ENCODE data around the gene XYLT2. TPM values are rescaled to one million over a fixed set of nuclear protein-coding genes. Genes with fewer than 3 reads are reported as not detected.

Gene XYLT2
- total RNA-seq, 2 experiments from 2014 or later, result 21.1 to 21.8 TPM

DNA sequence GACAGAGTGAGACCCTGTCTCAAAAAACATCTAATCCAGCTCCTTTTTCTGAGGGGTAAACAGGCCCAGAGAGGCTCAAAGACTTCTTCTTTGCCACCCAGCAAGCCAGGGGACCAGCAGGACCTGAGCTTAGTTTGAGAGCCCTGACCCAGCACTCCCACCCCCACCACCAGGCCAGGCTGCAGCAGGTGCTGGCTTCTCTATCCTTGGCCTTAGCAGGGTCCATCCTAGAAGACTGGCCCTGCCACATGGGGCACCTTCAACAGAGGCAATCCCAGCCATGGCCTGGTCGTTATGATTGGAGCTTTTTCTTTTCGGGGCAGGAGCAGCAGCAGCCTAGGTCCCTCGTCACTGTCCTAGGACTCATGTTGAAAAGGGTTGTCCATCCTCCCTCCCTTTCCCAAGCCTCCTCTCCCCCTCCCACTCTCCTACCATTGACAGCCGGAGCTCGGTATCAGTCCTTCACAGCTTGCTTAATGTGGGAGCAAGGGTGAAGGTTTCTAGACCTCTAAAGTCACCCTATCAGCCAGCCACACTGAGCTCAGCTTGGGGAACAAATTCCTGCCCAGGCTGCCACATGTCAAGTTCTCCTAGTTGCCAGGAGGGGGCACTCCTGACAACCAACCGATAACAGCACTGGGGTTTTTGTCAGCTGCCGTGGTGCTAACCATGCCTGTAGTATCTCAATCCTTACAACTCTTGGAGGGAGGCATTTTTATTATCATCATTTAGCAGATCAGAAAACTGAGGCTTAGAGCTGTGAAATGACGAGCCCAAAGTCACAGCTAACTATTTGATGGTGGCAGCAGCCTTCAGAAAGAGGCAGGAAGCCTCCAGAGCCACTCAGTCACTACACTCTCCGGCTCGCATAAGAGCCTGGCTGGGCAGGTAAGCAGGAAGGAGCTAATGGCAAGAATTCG, 15.9 kb downstream of the XYLT2 start:
- H3K36me3 Mint-ChIP-seq (ENCODE audit: low read depth), result peaks cover 9% of the 10 kb centered on the region
- CTCF ChIA-PET, result interaction anchor here (0.6 to 5.6 kb wide), 26 partner anchors 10 to 200 kb away, joined by 3 to 56 read pairs (median 4); partner anchors contain the start of genes EME1, LRRC59, MRPL27 and RSAD1
- peak; percentile 78 for DNase-seq
- no peaks in the 10 kb centered on the region for H3K9me3 Mint-ChIP-seq
- H3K27me3 Mint-ChIP-seq (ENCODE audit: low read depth), result no peaks in the 10 kb centered on the region
- H3K4me1 Mint-ChIP-seq (ENCODE audit: low read depth), result peaks cover 9% of the 10 kb centered on the region
- intact Hi-C loops (cut with micrococcal nuclease), result loop anchor here (1.0 to 5.0 kb wide), 4 partner anchors 10 to 117 kb away; partner anchors contain the start of genes LRRC59 and XYLT2
- H3K4me3 Mint-ChIP-seq, result no peak overlapping the region
- peak overlapping the region; percentile 84 for H3K27ac Mint-ChIP-seq

DNA sequence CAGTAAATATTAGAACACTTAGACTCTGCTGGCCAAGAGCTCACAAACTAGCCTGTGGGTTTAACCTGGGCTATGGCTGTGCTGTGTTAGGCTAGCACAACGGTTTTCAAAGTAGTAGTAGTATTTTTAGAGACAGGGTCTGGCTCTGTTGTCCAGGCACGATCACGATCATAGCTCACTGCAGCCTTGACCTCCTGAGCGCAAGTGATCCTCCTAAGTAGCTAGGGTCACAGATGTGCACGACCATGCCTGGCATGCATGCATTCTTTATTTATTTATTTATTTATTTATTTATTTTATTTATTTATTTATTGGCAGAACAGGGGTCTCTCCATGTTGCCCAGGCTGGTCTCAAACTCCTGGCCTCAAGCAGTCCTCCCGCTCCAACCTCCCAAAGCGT, 16.7 kb downstream of the XYLT2 start:
- intact Hi-C loops (cut with micrococcal nuclease), result loop anchor here (1.0 to 5.0 kb wide), 4 partner anchors 10 to 117 kb away; partner anchors contain the start of genes LRRC59 and XYLT2
- Mint-ChIP-seq H3K4me1 (ENCODE audit: low read depth) (peaks cover 9% of the 10 kb centered on the region), H3K36me3 (ENCODE audit: low read depth) (peaks cover 10% of the 10 kb centered on the region), H3K4me3 (no peak overlapping the region), H3K9me3 (no peaks in the 10 kb centered on the region), H3K27me3 (ENCODE audit: low read depth) (no peaks in the 10 kb centered on the region), H3K27ac (peak overlapping the region; percentile 84)
- peak; percentile 1 for DNase-seq
- CTCF ChIA-PET, result interaction anchor here (0.6 to 5.6 kb wide), 22 partner anchors 10 to 197 kb away, joined by 3 to 56 read pairs (median 6); partner anchors contain the start of genes EME1, LRRC59, MRPL27 and RSAD1

DNA sequence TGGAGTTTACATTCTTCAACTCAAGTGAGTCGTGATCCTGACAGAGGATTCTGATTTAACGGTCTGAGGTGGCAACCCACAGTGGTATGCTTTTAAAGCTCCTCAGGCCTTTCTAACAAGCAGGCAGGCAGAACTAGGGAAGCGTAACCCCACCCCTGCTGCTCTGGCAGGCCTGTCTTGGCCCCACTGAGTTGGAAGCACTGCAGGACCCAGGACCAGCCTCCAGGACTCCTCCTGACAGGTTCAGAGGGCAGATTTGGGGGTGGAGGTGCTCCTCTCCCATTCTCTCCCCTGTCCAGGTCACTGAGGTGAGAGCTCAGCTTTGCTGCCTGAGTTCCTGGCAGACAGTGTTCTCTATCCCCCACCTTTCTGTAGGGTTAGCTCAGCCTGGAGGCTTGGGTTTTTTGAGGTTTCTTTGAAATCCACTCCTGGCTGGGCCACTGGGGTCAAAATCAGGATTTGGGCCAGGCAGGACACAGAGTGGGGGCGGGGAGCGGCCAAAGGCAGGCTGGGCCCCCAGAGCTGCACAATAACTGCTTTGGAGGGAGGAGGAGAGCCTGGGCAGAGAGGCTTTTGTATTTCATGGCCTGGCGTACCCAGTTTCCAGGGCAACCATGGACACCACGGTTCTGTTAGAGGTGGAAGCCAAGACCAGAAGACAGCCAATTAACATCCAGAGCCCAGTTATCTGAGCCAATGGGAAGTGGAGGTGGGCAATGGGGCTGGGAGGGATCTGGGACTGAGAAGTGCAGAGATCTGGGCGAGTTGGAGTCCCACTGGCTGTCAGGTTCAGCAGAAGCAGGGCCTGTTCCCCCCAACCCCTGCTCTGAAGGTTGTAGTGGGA, 17.5 kb downstream of the XYLT2 start:
- intact Hi-C loops (cut with micrococcal nuclease), result loop anchor here (5.0 kb wide), 1 partner anchor 34 kb away; the partner anchor contains the start of gene LRRC59
- CTCF ChIA-PET, result interaction anchor here (0.6 to 5.6 kb wide), 11 partner anchors 9 to 225 kb away, joined by 3 to 56 read pairs (median 10); partner anchors contain the start of genes EME1, LRRC59, MRPL27 and RSAD1
- H3K27me3 Mint-ChIP-seq (ENCODE audit: low read depth), result no peaks in the 10 kb centered on the region
- no peak overlapping the region for H3K27ac Mint-ChIP-seq
- DNase-seq, result peak; percentile 3
- peaks cover 15% of the 10 kb centered on the region for H3K36me3 Mint-ChIP-seq (ENCODE audit: low read depth)
- peaks cover 9% of the 10 kb centered on the region for H3K4me1 Mint-ChIP-seq (ENCODE audit: low read depth)
- H3K9me3 Mint-ChIP-seq, result no peaks in the 10 kb centered on the region
- no peak overlapping the region for H3K4me3 Mint-ChIP-seq

DNA sequence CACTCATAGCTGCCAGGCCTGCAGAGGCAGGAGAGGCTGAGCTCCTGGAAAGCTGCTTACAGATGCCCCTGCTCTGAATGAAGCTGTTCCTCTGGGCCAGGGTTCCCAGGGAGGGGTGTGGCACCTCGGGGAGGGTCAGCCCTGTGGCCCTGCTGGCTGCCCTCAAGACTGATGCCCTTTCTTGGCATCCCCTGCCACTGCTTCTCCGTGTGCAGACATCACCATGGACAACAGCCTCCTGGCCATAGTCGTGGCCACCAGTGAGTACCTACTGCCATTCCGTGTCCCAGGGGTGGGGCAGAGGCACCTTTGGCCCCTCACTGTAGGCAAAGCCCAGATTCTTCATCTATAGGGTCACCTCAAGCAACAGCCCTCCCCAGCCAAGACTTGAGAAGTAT, 18.1 kb downstream of the XYLT2 start:
- no peak for DNase-seq
- no peak overlapping the region for H3K27ac Mint-ChIP-seq
- no peak overlapping the region for H3K4me3 Mint-ChIP-seq
- H3K9me3 Mint-ChIP-seq, result no peaks in the 10 kb centered on the region
- H3K36me3 Mint-ChIP-seq (ENCODE audit: low read depth), result peaks cover 14% of the 10 kb centered on the region
- CTCF ChIA-PET, result interaction anchor here (4.0 to 5.6 kb wide), 3 partner anchors 9 to 33 kb away, joined by 34 to 56 read pairs (median 44); partner anchors contain the start of genes EME1, LRRC59, MRPL27 and XYLT2
- peaks cover 9% of the 10 kb centered on the region for H3K4me1 Mint-ChIP-seq (ENCODE audit: low read depth)
- intact Hi-C loops (cut with micrococcal nuclease), result loop anchor here (5.0 kb wide), 1 partner anchor 33 kb away; the partner anchor contains the start of gene LRRC59
- H3K27me3 Mint-ChIP-seq (ENCODE audit: low read depth), result no peaks in the 10 kb centered on the region

DNA sequence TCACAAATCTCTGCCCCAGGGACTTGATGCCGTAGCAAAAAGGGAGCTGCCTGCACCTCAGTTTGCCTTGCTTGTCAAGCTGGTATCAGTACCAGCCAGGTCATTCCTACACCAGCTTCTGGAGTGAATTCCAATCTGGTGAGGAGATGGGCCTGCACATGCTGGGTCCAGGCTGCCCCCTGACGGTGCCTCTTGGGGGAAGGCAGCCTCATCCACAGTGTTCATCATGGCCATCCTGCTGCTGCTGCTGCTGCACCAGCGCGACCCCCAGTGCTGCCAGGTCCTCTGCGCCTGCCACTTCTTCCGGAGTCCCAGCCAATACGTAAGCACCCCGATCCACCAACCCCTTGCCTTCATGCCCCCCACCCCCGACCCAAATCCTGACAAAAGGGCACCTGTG, 18.8 kb downstream of the XYLT2 start:
- Mint-ChIP-seq H3K27me3 (ENCODE audit: low read depth) (no peaks in the 10 kb centered on the region), H3K27ac (no peak overlapping the region), H3K4me1 (ENCODE audit: low read depth) (peaks cover 9% of the 10 kb centered on the region), H3K36me3 (ENCODE audit: low read depth) (peaks cover 12% of the 10 kb centered on the region), H3K9me3 (no peaks in the 10 kb centered on the region), H3K4me3 (no peak overlapping the region)
- intact Hi-C loops (cut with micrococcal nuclease), result loop anchor here (5.0 kb wide), 1 partner anchor 33 kb away; the partner anchor contains the start of gene LRRC59
- DNase-seq, result no peak
- CTCF ChIA-PET, result interaction anchor here (4.0 to 5.6 kb wide), 2 partner anchors 8 to 33 kb away, joined by 44 to 56 read pairs; partner anchors contain the start of genes EME1, LRRC59 and MRPL27

DNA sequence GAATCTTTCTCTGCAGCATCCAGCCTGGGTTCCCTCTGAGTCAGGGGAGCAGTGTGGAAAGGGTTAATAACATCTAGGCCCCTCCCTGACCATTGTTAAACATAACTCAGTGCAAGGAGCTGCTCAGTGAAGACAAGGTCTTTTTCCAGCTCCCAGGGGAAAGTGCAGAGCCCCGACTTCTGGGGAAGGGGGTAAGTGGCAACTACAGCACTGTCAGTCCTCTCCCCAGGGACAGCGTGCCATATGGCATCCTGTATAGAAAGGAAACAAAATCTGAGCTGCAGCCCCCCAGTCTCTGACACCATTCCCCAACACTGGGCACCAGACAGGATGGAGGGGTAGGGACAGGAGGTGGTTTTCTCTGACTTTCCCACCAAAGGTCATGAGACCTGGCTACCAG, 19.2 kb downstream of the XYLT2 start:
- DNase-seq, result no peak
- peaks cover 10% of the 10 kb centered on the region for H3K4me1 Mint-ChIP-seq (ENCODE audit: low read depth)
- intact Hi-C loops (cut with micrococcal nuclease), result no loop called here
- H3K27me3 Mint-ChIP-seq (ENCODE audit: low read depth), result no peaks in the 10 kb centered on the region
- no peak overlapping the region for H3K27ac Mint-ChIP-seq
- no peaks in the 10 kb centered on the region for H3K9me3 Mint-ChIP-seq
- CTCF ChIA-PET, result interaction anchor here (1.0 to 4.3 kb wide), 2 partner anchors 32 to 49 kb away, joined by 3 to 19 read pairs; partner anchors contain the start of gene LRRC59
- H3K36me3 Mint-ChIP-seq (ENCODE audit: low read depth), result peaks cover 17% of the 10 kb centered on the region
- no peak overlapping the region for H3K4me3 Mint-ChIP-seq

DNA sequence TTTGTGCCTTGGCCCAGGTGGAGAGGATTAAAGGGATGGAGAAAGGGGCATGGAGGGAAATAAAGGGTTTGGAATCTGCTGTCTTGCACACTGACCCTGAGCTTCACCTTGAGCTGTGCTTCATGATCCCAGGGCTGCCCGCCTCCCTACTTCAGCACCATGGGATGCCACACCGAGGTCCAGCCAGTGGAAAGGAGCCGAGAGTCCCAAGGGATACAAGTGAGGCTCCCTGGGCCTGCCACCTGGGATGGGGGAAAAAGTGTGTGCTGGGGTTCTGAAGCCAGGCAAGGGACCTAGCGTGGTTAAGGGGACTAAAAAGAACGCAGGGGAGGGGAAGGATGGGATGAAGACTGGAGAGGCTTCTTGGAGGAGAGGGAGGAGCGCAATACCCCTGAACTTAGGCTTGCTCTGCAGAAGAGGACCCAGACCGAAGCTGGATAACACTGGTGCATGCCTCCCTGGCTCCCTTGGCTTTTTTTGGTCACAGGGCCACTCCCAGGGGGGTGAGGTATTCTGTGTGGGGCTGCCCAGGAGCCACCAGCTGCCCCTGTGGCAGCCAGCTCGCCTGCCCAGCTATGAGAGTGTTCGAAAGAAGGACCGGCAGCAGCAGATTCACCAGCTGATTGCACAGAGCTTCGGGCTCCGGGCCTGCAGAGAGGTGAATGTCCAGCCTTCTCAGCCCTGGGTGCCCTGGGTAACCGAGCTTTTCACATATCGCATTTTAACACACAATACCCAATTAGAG, 19.9 kb downstream of the XYLT2 start:
- Mint-ChIP-seq H3K4me3 (no peak overlapping the region), H3K9me3 (no peaks in the 10 kb centered on the region), H3K27me3 (ENCODE audit: low read depth) (no peaks in the 10 kb centered on the region), H3K36me3 (ENCODE audit: low read depth) (peaks cover 19% of the 10 kb centered on the region), H3K4me1 (ENCODE audit: low read depth) (peaks cover 16% of the 10 kb centered on the region), H3K27ac (no peak overlapping the region)
- CTCF ChIA-PET, result interaction anchor here (0.6 to 4.3 kb wide), 3 partner anchors 31 to 50 kb away, joined by 3 to 19 read pairs (median 3); partner anchors contain the start of gene LRRC59
- DNase-seq, result no peak
- intact Hi-C loops (cut with micrococcal nuclease), result no loop called here

DNA sequence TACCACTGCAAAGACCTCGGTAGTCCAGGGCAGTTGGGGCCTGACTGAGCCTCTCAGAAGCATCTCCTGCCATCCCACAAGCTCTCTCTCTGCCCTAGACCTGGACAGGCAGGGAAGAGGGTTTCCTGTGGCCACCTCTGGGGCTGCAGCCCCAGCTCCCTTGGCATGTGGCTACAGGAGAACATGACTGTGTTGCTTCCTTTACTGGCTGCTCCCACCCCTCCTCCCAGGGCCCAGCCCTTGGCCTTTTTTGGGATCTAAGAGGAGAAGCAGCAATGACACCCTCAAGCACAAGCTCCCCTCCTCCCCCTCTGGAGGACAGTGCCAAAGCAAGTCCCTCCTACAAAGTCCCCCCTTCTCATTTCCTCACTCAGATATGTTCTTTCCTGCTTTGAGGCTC, 21.5 kb downstream of the XYLT2 start:
- Mint-ChIP-seq H3K4me3 (no peak overlapping the region), H3K9me3 (no peaks in the 10 kb centered on the region), H3K4me1 (ENCODE audit: low read depth) (peaks cover 22% of the 10 kb centered on the region), H3K27me3 (ENCODE audit: low read depth) (no peaks in the 10 kb centered on the region), H3K36me3 (ENCODE audit: low read depth) (peaks cover 27% of the 10 kb centered on the region), H3K27ac (no peak overlapping the region)
- CTCF ChIA-PET, result interaction anchor here (4.3 kb wide), 1 partner anchor 30 kb away, joined by 19 read pairs; the partner anchor contains the start of gene LRRC59
- intact Hi-C loops (cut with micrococcal nuclease), result no loop called here
- no peak for DNase-seq

DNA sequence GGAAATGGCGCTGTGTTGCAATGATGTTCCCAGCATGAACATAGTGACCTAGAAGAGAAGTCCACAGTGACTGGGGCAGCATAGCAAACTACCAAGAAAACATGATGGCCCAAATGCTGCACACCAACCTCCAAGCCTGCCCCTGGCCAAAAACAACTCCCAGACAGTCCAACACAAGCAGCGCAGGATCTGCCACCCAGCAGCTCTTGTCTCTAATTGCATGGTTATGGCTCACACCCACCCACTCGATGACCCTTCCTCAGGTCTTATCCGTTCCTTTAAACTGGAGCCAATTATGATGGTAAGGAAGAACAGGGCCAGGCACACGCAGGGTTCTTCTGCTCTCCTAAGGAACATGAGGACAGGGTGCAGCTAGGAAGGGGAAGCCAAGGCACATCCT, 24.1 kb downstream of the XYLT2 start:
- Mint-ChIP-seq H3K27ac (no peak overlapping the region), H3K4me3 (peak overlapping the region; percentile 5)

DNA sequence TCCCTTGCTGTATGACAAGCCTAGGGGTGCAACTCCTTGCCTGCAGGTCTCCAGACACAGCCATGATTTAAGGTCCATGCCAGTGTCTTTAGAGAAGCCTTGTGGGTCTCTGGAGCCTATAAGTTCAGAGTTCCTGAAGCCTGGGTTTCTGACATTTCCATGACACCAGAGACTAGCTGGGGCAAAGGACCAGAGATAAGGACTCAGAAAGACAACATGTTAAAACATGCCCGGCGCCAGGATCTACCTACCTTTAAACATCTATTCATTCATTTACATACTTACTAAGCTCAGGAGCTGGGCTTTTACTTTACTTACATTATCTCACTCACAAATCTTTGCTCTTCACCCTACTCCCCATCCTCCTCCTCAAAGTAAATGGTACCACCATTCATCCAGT, 25.6 kb downstream of the XYLT2 start:
- peaks cover 30% of the 10 kb centered on the region for H3K4me1 Mint-ChIP-seq (ENCODE audit: low read depth)
- intact Hi-C loops (cut with micrococcal nuclease), result no loop called here
- no peak for DNase-seq
- CTCF ChIA-PET, result interaction anchor here (0.6 to 6.6 kb wide), 3 partner anchors 9 to 79 kb away, joined by 3 to 44 read pairs (median 5); no protein-coding TSS in a partner anchor
- H3K9me3 Mint-ChIP-seq, result no peaks in the 10 kb centered on the region
- peaks cover 51% of the 10 kb centered on the region for H3K36me3 Mint-ChIP-seq (ENCODE audit: low read depth)
- peak overlapping the region; percentile 99 for H3K4me3 Mint-ChIP-seq
- H3K27me3 Mint-ChIP-seq (ENCODE audit: low read depth), result no peaks in the 10 kb centered on the region
- peak overlapping the region; percentile 58 for H3K27ac Mint-ChIP-seq

More for the DNA sequence above, 24.1 kb downstream of the XYLT2 start:
- DNase-seq, result no peak
- Mint-ChIP-seq H3K36me3 (ENCODE audit: low read depth) (peaks cover 38% of the 10 kb centered on the region), H3K9me3 (no peaks in the 10 kb centered on the region), H3K27me3 (ENCODE audit: low read depth) (no peaks in the 10 kb centered on the region), H3K4me1 (ENCODE audit: low read depth) (peaks cover 30% of the 10 kb centered on the region)
- CTCF ChIA-PET, result interaction anchor here (0.7 to 6.6 kb wide), 2 partner anchors 8 to 66 kb away, joined by 3 to 44 read pairs; no protein-coding TSS in a partner anchor
- intact Hi-C loops (cut with micrococcal nuclease), result no loop called here
